CD14-positive monocyte (primary cell): ENCODE measurements around the gene PKMYT1. TPM values are rescaled to one million over a fixed set of nuclear protein-coding genes. Genes with fewer than 3 reads are reported as not detected.

ENCODE experiments used
- DNase-seq, 3 donors: peaks; one replicate each; pipeline ENCODE4 v3.0.0-alpha.2; 2011 to 2022
- H2AFZ ChIP-seq: 2 replicates; pipeline ENCODE4 v1.6.0; 2012; ENCODE audit warnings: mild to moderate bottlenecking, low read depth, low read length, inconsistent platforms; ENCODE audit not compliant: insufficient read depth, poor library complexity, severe bottlenecking
- H3K27ac ChIP-seq, 2 donors: 1 replicate in 1 of 2; 2 replicates in 1 of 2; pipeline ENCODE4 v1.5.1; 2012 to 2013; ENCODE audit warnings: low read length in 2 of 2, control low read depth in 1 of 2, inconsistent platforms in 1 of 2, low read depth in 1 of 2, mild to moderate bottlenecking in 1 of 2
- H3K27me3 ChIP-seq, 2 donors: one replicate each; pipeline versions ENCODE4 v1.6.0 to v1.6.1; 2011 to 2013; ENCODE audit warnings: low read length in 2 of 2; ENCODE audit not compliant: control insufficient read depth in 2 of 2, insufficient read depth in 2 of 2
- H3K36me3 ChIP-seq, 2 donors: replicated peaks in 1 of 2; 1 replicate in 1 of 2; 2 replicates in 1 of 2; pipeline versions ENCODE4 v1.5.1 to v1.6.1; 2012 to 2013; ENCODE audit warnings: low read length in 2 of 2, control low read depth in 1 of 2, inconsistent platforms in 1 of 2, mild to moderate bottlenecking in 1 of 2; ENCODE audit not compliant: insufficient read depth in 2 of 2, control insufficient read depth in 1 of 2
- H3K4me1 ChIP-seq, 2 donors: 1 replicate in 1 of 2; 2 replicates in 1 of 2; pipeline versions ENCODE4 v1.5.1 to v1.6.1; 2012 to 2013; ENCODE audit warnings: low read length in 2 of 2, control low read depth in 1 of 2, inconsistent platforms in 1 of 2, mild to moderate bottlenecking in 1 of 2, moderate library complexity in 1 of 2; ENCODE audit not compliant: insufficient read depth in 2 of 2, control insufficient read depth in 1 of 2
- H3K4me2 ChIP-seq: replicated peaks from 2 replicates; pipeline ENCODE3; 2012; ENCODE audit warnings: low read length, moderate library complexity, mild to moderate bottlenecking; ENCODE audit not compliant: poor library complexity, severe bottlenecking; ENCODE audit errors: extremely low read depth
- H3K4me3 ChIP-seq, 3 experiments: fragments of 200-600 bp in 1 of 3; sonication (generic) in 1 of 3; replicated peaks in 1 of 3; 1 replicate in 2 of 3; 2 replicates in 1 of 3; pipeline ENCODE4 v1.5.1; 2011 to 2013; ENCODE audit warnings: low read length in 3 of 3, mild to moderate bottlenecking in 3 of 3, control low read depth in 2 of 3, low read depth in 2 of 3, inconsistent platforms in 1 of 3, moderate library complexity in 1 of 3
- H3K79me2 ChIP-seq: 2 replicates; pipeline ENCODE4 v1.6.0; 2012; ENCODE audit warnings: mild to moderate bottlenecking, control low read depth, inconsistent platforms, low read length, moderate library complexity; ENCODE audit not compliant: insufficient read depth
- H3K9ac ChIP-seq: 2 replicates; pipeline ENCODE4 v1.6.0; 2017; ENCODE audit warnings: low read length, mild to moderate bottlenecking; ENCODE audit not compliant: insufficient read depth, poor library complexity, severe bottlenecking
- H3K9me3 ChIP-seq, 2 donors: replicated peaks in 1 of 2; 1 replicate in 1 of 2; 2 replicates in 1 of 2; pipeline versions ENCODE4 v1.5.1 to v1.6.1; 2012 to 2013; ENCODE audit warnings: low read length in 2 of 2, control low read depth in 1 of 2; ENCODE audit not compliant: control insufficient read depth in 1 of 2, insufficient read depth in 1 of 2
- H4K20me1 ChIP-seq: 2 replicates; pipeline ENCODE4 v1.6.0; 2012; ENCODE audit warnings: mild to moderate bottlenecking, low read length, control low read depth, moderate library complexity; ENCODE audit not compliant: insufficient read depth
- H3K27ac Mint-ChIP-seq, 7 donors: one replicate each; pipeline ENCODE4 v1.8.0; 2020; ENCODE audit warnings: mild to moderate bottlenecking in 7 of 7, mixed read lengths in 7 of 7, moderate library complexity in 6 of 7, inconsistent platforms in 2 of 7
- H3K27me3 Mint-ChIP-seq, 3 donors: one replicate each; pipeline ENCODE4 v1.8.0; 2021 to 2022; ENCODE audit warnings: low read depth in 3 of 3, mild to moderate bottlenecking in 3 of 3, mixed read lengths in 3 of 3, moderate library complexity in 3 of 3, inconsistent platforms in 1 of 3
- H3K36me3 Mint-ChIP-seq, 2 donors: one replicate each; pipeline ENCODE4 v1.8.0; 2020; ENCODE audit warnings: mixed read lengths in 2 of 2, inconsistent platforms in 1 of 2, mild to moderate bottlenecking in 1 of 2
- H3K4me1 Mint-ChIP-seq: one replicate; pipeline ENCODE4 v1.8.0; 2020; ENCODE audit warnings: mild to moderate bottlenecking, mixed read lengths
- H3K4me3 Mint-ChIP-seq, 2 donors: one replicate each; pipeline ENCODE4 v1.8.0; 2020; ENCODE audit warnings: mild to moderate bottlenecking in 2 of 2, mixed read lengths in 2 of 2, moderate library complexity in 1 of 2
- H3K9me3 Mint-ChIP-seq, 7 donors: one replicate each; pipeline ENCODE4 v1.8.0; 2020 to 2022; ENCODE audit warnings: mixed read lengths in 7 of 7, mild to moderate bottlenecking in 6 of 7, moderate library complexity in 6 of 7, inconsistent platforms in 2 of 7
- WGBS: methylation state at CpG from one replicate; pipeline ENCODE4 v1.1.5; 2013; ENCODE audit warnings: missing lambda C conversion rate; ENCODE audit not compliant: insufficient coverage; 5-methylcytosine and 5-hydroxymethylcytosine counted together
- intact Hi-C, 2 donors: fragments of 100-400 bp; cut with micrococcal nuclease; formaldehyde crosslinking; loops; one replicate each; pipeline versions ENCODE4 v1.15.0 to v1.15.1; 2023
- polyA plus RNA-seq, 3 donors: library from polyadenylated mRNA; depleted of rRNA in 1 of 3; unstranded in 2 of 3; stranded (reverse) in 1 of 3; fragments of 300-500 nt in 2 of 3; fragments of >200 nt in 1 of 3; fragmentation: Illumina TruSeq in 2 of 3; gene quantifications; 1 replicate in 2 of 3; 2 replicates in 1 of 3; pipeline ENCODE4 v1.2.3, GENCODE V29; 2012 to 2021
- TF ChIP-seq, protein P1 (sequence below): fragments of 200-600 bp; IDR thresholded peaks from one replicate; pipeline ENCODE4 v1.8.0; 2022; ENCODE audit warnings: antibody characterized with exemption, mild to moderate bottlenecking

Gene PKMYT1
- polyA plus RNA-seq, 3 donors: 0.39 to 3.2 (median 3.0) TPM

DNA sequence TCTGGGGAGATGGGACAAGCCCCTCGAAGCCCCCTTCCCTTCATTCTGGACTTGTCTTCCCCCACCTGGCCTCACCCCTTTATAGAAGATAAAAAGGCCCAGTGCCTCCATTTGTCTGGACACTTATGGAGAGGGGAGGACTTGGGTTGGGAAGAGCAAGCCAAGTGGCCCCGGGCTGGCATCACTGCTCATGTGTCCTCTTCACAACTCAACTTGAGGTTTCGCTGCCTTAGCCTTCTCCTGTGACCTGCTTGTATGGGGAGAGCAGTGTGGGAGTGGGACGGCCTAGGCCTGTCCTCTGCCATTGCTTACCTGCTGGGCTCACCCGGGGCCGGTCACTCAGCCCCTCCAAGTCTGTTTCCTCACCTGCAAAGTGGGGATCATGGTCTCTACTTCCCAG, 9.7 kb downstream of the PKMYT1 start:
- peaks cover 19 to 32% (median 24%) of the 10 kb centered on the region in 3 donors for H3K27me3 Mint-ChIP-seq

DNA sequence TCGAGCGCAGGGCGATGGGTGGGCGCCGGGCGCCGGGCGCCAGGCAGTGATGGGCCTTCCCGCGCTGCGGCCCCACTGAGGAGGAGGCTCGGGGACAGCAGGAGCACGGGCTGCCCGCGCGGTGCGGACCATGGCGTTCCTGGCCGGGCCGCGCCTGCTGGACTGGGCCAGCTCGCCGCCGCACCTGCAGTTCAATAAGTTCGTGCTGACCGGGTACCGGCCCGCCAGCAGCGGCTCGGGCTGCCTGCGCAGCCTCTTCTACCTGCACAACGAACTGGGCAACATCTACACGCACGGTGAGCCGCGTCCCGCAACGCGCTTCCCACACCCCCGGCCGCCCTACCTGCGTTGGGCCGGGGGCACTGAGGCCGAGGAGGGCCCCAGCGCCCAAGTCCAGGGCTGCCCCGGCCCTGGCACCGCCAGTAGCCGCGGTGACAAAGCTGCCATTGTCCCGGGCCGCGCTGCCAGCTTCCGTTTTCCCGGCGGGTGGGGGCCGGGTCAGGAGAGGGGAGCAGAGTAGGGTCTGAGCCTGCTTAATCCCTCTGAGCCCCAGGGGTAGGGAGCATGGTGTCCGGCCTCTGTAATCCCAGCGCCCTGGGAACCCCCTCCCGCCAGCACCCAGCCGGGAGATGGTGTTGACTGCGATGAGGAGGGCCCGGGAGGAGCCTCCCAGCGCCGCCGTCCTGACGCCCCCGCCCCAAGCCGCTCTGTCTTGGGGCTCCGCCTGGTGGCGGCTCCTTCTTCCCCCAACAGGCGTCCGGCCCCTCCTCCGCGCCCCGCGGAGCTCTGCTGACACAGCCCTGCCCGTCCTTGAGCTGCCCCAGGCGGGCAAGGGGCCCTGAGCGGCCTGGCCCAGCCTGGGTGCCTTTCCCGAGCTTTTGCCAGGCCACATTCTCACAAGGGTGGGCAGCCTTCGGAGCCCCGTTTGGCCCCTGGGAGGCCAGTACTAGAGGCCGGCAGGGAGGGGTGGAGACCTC, 10.4 kb downstream of the PKMYT1 start:
- Mint-ChIP-seq H3K4me1 (peaks cover 35% of the 10 kb centered on the region), H3K36me3 (peaks cover 15 to 21% of the 10 kb centered on the region in 2 donors), H3K27ac (peak overlapping the region in 2 of 7 donors; percentile 50 to 75), H3K27me3 (peaks cover 25 to 39% (median 30%) of the 10 kb centered on the region in 3 donors), H3K4me3 (peak overlapping the region; percentile 74 to 82), H3K9me3 (peaks cover 0 to 18% (median 7%) of the 10 kb centered on the region in 7 donors)
- Histone ChIP-seq H3K9ac (peak overlapping the region; percentile 69), H2AFZ (peak overlapping the region; percentile 91), H3K36me3 (peaks cover 16 to 28% of the 10 kb centered on the region in 2 donors), H3K4me3 (peak overlapping the region; percentile 63 to 95 (median 63)), H3K27me3 (peaks cover 17 to 35% of the 10 kb centered on the region in 2 donors), H3K27ac (peak overlapping the region in 1 of 2 donors; percentile 53), H3K79me2 (peaks cover 23% of the 10 kb centered on the region), H3K9me3 (peaks cover 0 to 8% of the 10 kb centered on the region in 2 donors), H3K4me2 (peak overlapping the region; percentile 100), H4K20me1 (peaks cover 36% of the 10 kb centered on the region), H3K4me1 (peaks cover 41 to 57% of the 10 kb centered on the region in 2 donors)
- TF ChIP-seq, protein P1, sequence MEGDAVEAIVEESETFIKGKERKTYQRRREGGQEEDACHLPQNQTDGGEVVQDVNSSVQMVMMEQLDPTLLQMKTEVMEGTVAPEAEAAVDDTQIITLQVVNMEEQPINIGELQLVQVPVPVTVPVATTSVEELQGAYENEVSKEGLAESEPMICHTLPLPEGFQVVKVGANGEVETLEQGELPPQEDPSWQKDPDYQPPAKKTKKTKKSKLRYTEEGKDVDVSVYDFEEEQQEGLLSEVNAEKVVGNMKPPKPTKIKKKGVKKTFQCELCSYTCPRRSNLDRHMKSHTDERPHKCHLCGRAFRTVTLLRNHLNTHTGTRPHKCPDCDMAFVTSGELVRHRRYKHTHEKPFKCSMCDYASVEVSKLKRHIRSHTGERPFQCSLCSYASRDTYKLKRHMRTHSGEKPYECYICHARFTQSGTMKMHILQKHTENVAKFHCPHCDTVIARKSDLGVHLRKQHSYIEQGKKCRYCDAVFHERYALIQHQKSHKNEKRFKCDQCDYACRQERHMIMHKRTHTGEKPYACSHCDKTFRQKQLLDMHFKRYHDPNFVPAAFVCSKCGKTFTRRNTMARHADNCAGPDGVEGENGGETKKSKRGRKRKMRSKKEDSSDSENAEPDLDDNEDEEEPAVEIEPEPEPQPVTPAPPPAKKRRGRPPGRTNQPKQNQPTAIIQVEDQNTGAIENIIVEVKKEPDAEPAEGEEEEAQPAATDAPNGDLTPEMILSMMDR: peak; percentile 66
- intact Hi-C loops: loop anchor here (2.0 to 5.0 kb wide), 2 partner anchors 13 to 52 kb away; partner anchors contain the start of genes HCFC1R1 (in 1 of the 2), THOC6 (in 1 of the 2) and TNFRSF12A (in 1 of the 2)
- under 1% methylated on average over 75 of the region's 83 CpGs for WGBS
- peak; percentile 69 to 75 (median 71) for DNase-seq

More for the DNA sequence above, 9.7 kb downstream of the PKMYT1 start:
- intact Hi-C loops: no loop called here
- DNase-seq: no peak
- H3K9me3 ChIP-seq: peaks cover 0 to 8% of the 10 kb centered on the region in 2 donors
- H3K27me3 ChIP-seq: peaks cover 17 to 29% of the 10 kb centered on the region in 2 donors
- TF ChIP-seq, protein P1: no peak
- Mint-ChIP-seq H3K4me1 (peaks cover 29% of the 10 kb centered on the region), H3K27ac (peak overlapping the region in 2 of 7 donors; percentile 46 to 69), H3K4me3 (peak overlapping the region; percentile 42 to 74), H3K36me3 (peaks cover 15 to 21% of the 10 kb centered on the region in 2 donors), H3K9me3 (peaks cover 0 to 12% (median 6%) of the 10 kb centered on the region in 7 donors)
- H3K36me3 ChIP-seq: peaks cover 20 to 31% of the 10 kb centered on the region in 2 donors
- H3K4me2 ChIP-seq: peak overlapping the region; percentile 100
- H3K27ac ChIP-seq: no peak overlapping the region
- no peak overlapping the region for H3K9ac ChIP-seq
- H3K4me1 ChIP-seq: peaks cover 36 to 50% of the 10 kb centered on the region in 2 donors
- no peak overlapping the region for H2AFZ ChIP-seq
- peaks cover 36% of the 10 kb centered on the region for H4K20me1 ChIP-seq
- peaks cover 23% of the 10 kb centered on the region for H3K79me2 ChIP-seq
- H3K4me3 ChIP-seq: peak overlapping the region; percentile 63 to 95 (median 63)
- 57% methylated on average over 1 of the region's 6 CpGs for WGBS
